ENCODE measurements around the gene SNED1. TPM values are rescaled to one million over a fixed set of nuclear protein-coding genes. Genes with fewer than 3 reads are reported as not detected.

SNED1 gene
- total RNA-seq, 1 experiment from 2014 or later: 0.76 TPM

DNA sequence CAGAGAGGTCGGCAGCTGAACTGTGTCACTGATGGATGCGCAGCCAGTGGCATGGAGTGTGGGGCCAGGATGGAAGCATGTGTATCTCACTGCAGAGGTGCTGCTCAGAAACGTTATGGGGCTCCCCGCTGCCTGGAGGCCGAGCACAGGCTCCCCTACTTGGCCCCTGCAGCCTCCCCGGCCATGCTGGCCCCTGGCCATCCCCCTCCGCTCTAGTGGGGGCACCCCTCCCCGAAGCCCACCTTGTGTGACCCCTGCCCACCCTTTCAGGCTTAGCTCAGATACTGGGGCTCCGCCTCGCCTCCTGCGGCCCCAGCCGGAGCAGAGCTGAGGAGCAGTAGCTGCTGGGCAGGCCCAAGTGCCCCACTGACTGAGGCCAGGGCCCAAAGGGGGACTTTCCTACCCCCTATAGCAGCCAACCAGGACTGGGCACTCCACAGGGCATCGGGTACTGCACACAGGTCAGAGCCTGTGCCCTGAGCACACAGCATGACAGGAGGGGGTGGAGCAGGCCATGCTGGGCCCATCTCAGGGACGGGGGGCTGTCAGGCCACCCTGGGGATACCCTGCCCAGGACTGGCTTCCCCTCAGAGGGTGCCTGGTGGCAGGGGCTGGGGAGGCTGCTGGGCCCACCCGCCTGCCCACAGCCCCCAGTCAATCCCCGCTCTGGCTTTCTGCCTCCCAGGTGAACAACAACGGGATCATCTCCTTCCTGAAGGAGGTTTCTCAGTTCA is 31.3 kb downstream of the SNED1 start:
- Mint-ChIP-seq H3K4me1 (ENCODE audit: low read depth, unreplicated experiment) (no peaks in the 10 kb centered on the region), H3K9me3 (ENCODE audit: low read depth, unreplicated experiment) (peaks cover 2% of the 10 kb centered on the region), H3K36me3 (ENCODE audit: insufficient read depth, unreplicated experiment) (no peaks in the 10 kb centered on the region), H3K27me3 (ENCODE audit: unreplicated experiment) (peaks cover 6% of the 10 kb centered on the region), H3K27ac (ENCODE audit: unreplicated experiment) (no peak overlapping the region), H3K4me3 (ENCODE audit: low read depth, unreplicated experiment) (no peak overlapping the region)
- intact Hi-C loops (cut with micrococcal nuclease; ENCODE audit: unreplicated experiment): no loop called here
- CTCF ChIA-PET: no interaction called here
- no TSS peak for BruUV-seq (replicated peaks)
- TF ChIP-seq, protein P1, sequence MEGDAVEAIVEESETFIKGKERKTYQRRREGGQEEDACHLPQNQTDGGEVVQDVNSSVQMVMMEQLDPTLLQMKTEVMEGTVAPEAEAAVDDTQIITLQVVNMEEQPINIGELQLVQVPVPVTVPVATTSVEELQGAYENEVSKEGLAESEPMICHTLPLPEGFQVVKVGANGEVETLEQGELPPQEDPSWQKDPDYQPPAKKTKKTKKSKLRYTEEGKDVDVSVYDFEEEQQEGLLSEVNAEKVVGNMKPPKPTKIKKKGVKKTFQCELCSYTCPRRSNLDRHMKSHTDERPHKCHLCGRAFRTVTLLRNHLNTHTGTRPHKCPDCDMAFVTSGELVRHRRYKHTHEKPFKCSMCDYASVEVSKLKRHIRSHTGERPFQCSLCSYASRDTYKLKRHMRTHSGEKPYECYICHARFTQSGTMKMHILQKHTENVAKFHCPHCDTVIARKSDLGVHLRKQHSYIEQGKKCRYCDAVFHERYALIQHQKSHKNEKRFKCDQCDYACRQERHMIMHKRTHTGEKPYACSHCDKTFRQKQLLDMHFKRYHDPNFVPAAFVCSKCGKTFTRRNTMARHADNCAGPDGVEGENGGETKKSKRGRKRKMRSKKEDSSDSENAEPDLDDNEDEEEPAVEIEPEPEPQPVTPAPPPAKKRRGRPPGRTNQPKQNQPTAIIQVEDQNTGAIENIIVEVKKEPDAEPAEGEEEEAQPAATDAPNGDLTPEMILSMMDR (IDR thresholded peaks at IDR 0.05; ENCODE audit: unreplicated experiment): no peak
- no peak for DNase-seq

- TF ChIP-seq, protein P1 (IDR thresholded peaks at IDR 0.05; ENCODE audit: unreplicated experiment): no peak
- Mint-ChIP-seq H3K4me3 (ENCODE audit: low read depth, unreplicated experiment) (no peak overlapping the region), H3K4me1 (ENCODE audit: low read depth, unreplicated experiment) (no peaks in the 10 kb centered on the region), H3K9me3 (ENCODE audit: low read depth, unreplicated experiment) (peaks cover 2% of the 10 kb centered on the region), H3K27me3 (ENCODE audit: unreplicated experiment) (peaks cover 11% of the 10 kb centered on the region), H3K36me3 (ENCODE audit: insufficient read depth, unreplicated experiment) (no peaks in the 10 kb centered on the region), H3K27ac (ENCODE audit: unreplicated experiment) (no peak overlapping the region)
- CTCF ChIA-PET: interaction anchor here (0.6 kb wide), 1 partner anchor 48 kb away, joined by 3 read pairs; no protein-coding TSS in a partner anchor
- intact Hi-C loops (cut with micrococcal nuclease; ENCODE audit: unreplicated experiment): no loop called here
- no TSS peak for BruUV-seq (replicated peaks)
- no peak for DNase-seq
Observed at GRCh38 chr2:241030333-241030680, 31.9 kb downstream of the SNED1 start.

GRCh38 chr2:241030883-241031282 is 32.5 kb downstream of the SNED1 start:
- intact Hi-C loops (cut with micrococcal nuclease; ENCODE audit: unreplicated experiment): no loop called here
- Mint-ChIP-seq H3K4me1 (ENCODE audit: low read depth, unreplicated experiment) (no peaks in the 10 kb centered on the region), H3K4me3 (ENCODE audit: low read depth, unreplicated experiment) (no peak overlapping the region), H3K27ac (ENCODE audit: unreplicated experiment) (no peak overlapping the region), H3K36me3 (ENCODE audit: insufficient read depth, unreplicated experiment) (no peaks in the 10 kb centered on the region), H3K9me3 (ENCODE audit: low read depth, unreplicated experiment) (no peaks in the 10 kb centered on the region), H3K27me3 (ENCODE audit: unreplicated experiment) (peaks cover 15% of the 10 kb centered on the region)
- CTCF ChIA-PET: interaction anchor here (0.6 kb wide), 1 partner anchor 48 kb away, joined by 3 read pairs; no protein-coding TSS in a partner anchor
- TF ChIP-seq, protein P1 (IDR thresholded peaks at IDR 0.05; ENCODE audit: unreplicated experiment): no peak
- BruUV-seq (replicated peaks): no TSS peak
- DNase-seq: no peak

- Mint-ChIP-seq H3K27ac (ENCODE audit: unreplicated experiment) (no peak overlapping the region), H3K36me3 (ENCODE audit: insufficient read depth, unreplicated experiment) (no peaks in the 10 kb centered on the region), H3K4me3 (ENCODE audit: low read depth, unreplicated experiment) (no peak overlapping the region), H3K4me1 (ENCODE audit: low read depth, unreplicated experiment) (no peaks in the 10 kb centered on the region), H3K27me3 (ENCODE audit: unreplicated experiment) (peaks cover 15% of the 10 kb centered on the region), H3K9me3 (ENCODE audit: low read depth, unreplicated experiment) (no peaks in the 10 kb centered on the region)
- intact Hi-C loops (cut with micrococcal nuclease; ENCODE audit: unreplicated experiment): no loop called here
- no TSS peak for BruUV-seq (replicated peaks)
- CTCF ChIA-PET: no interaction called here
- no peak for DNase-seq
- TF ChIP-seq, protein P1 (IDR thresholded peaks at IDR 0.05; ENCODE audit: unreplicated experiment): no peak
Observed at GRCh38 chr2:241031436-241032165, 33.2 kb downstream of the SNED1 start.

Data from Calu3 (cell line).